ENCODE data around the gene NLN. TPM values are rescaled to one million over a fixed set of nuclear protein-coding genes. Genes with fewer than 3 reads are reported as not detected.

Gene NLN
- total and polyA plus RNA-seq, 2 of the 4 experiments (the other 2 are of a cell fraction): 19.1 to 37.1 TPM

DNA sequence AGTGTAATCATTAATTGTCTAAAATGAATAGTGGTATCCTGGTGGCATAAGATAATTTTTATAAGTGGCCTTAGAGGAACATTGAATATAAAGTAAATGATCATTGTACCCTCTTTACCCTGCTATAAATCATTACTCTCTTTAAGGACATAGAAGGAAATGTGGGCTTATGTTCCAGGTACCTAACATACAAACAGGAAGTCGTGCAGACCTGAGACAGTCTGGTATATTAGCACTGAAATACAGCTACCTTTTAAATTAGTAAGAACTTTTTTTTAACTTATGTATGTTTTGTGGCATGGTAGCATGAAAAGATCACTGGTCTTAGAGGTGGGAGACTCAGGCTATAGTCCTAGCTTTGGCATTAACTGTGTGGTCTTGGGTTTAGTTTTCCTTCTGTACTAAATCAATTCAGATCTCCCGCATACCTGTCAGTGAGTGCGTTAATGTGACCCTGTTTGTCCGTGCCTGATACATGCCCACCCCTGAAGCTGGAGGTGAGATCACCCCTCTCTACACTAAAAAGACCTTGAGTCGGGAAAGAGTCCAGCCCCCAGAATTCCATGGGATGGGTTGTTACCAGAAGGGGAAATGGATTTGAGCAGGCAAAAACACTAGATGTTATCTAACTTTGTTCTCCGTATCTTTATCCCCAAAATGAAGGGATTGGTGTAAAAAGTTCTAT lies 145.0 kb downstream of the NLN start:
- Histone ChIP-seq H3K4me3 (ENCODE audit: insufficient read depth, low read depth, low read length) (no peak overlapping the region), H2BK20ac (ENCODE audit: low read depth, low read length) (peak overlapping the region; percentile 64), H3K18ac (ENCODE audit: low read depth, low read length) (peak overlapping the region; percentile 57; the same call in 1 of the 2 replicates), H3K27ac (ENCODE audit: insufficient read depth, low read length) (no peak overlapping the region), H2AK9ac (replicated peaks; ENCODE audit: low read depth, low read length, poor library complexity) (no peak overlapping the region), H2AFZ (replicated peaks; ENCODE audit: low read length, poor library complexity) (peak overlapping the region; percentile 2), H2BK15ac (ENCODE audit: low read depth, low read length) (peak overlapping the region; percentile 75; the same call in 2 of the 3 replicates), H3K36me3 (ENCODE audit: control insufficient read depth, insufficient read depth, low read length) (no peaks in the 10 kb centered on the region), H4K91ac (ENCODE audit: insufficient read depth, low read depth, low read length) (peak overlapping the region; percentile 13), H3K14ac (replicated peaks; ENCODE audit: low read depth, low read length) (no peak overlapping the region), H3K4me1 (ENCODE audit: control insufficient read depth, insufficient read depth, low read length) (peaks cover 3% of the 10 kb centered on the region; the same call in 1 of the 2 replicates), H4K20me1 (ENCODE audit: insufficient read depth, low read length) (no peaks in the 10 kb centered on the region), H3K4me2 (ENCODE audit: low read depth, low read length) (no peak overlapping the region), H2BK5ac (ENCODE audit: low read depth, low read length, poor library complexity, severe bottlenecking) (peak overlapping the region; percentile 10), H3K9ac (ENCODE audit: low read depth, low read length) (no peak overlapping the region), H2AK5ac (ENCODE audit: low read depth, low read length) (peak overlapping the region; percentile 80; the same call in 1 of the 2 replicates), H4K8ac (ENCODE audit: low read depth in 2 of 2, low read length in 2 of 2) (peak overlapping the region in 1 of 2 experiments; percentile 39; a peak in 1 of 4 replicates), H3K9me1 (ENCODE audit: insufficient read depth, low read length) (peaks cover 3% of the 10 kb centered on the region), H3K79me1 (ENCODE audit: low read depth in 1 of 2, low read length in 2 of 2) (peaks cover 0 to 4% of the 10 kb centered on the region in 2 experiments; a peak in 1 of 4 replicates), H3K4ac (ENCODE audit: low read depth, low read length) (peak overlapping the region; percentile 55), H4K5ac (ENCODE audit: low read depth, low read length) (no peak overlapping the region), H3K27me3 (ENCODE audit: control insufficient read depth, insufficient read depth, low read length) (no peaks in the 10 kb centered on the region), H3K56ac (ENCODE audit: extremely low read depth, insufficient read depth, low read length) (no peak overlapping the region), H2BK120ac (ENCODE audit: low read depth, low read length) (peak overlapping the region; percentile 21), H3K9me3 (ENCODE audit: control insufficient read depth, insufficient read depth, low read length) (no peaks in the 10 kb centered on the region), H3K23ac (ENCODE audit: low read depth, low read length) (peak overlapping the region; percentile 26; the same call in 1 of the 2 replicates)
- dilution Hi-C loops (cut with HindIII; ENCODE audit: low sequenced_read_pairs, unreplicated experiment): no loop called here
- intact Hi-C loops (cut with micrococcal nuclease): no loop called here
- BruUV-seq (replicated peaks): no TSS peak
- in situ Hi-C loops (cut with MboI; ENCODE audit: low sequenced_read_pairs): no loop called here
- ATAC-seq (ENCODE audit: low read depth) (no peak), DNase-seq (no peak)
- ChIA-PET POLR2A (ENCODE audit: unreplicated experiment) (no interaction called here), CTCF (interaction anchor here (0.7 kb wide), 1 partner anchor 8 kb away, joined by 3 read pairs; no protein-coding TSS in a partner anchor)
- no peak for TF ChIP-seq FOS (IDR thresholded peaks at IDR 0.05; ENCODE audit: low read depth, low read length)
- no CpG with 5 or more reads among the region's 6 CpGs for WGBS, 2 experiments (ENCODE audit: extremely low coverage in 2 of 2, insufficient read length in 1 of 2)
